Smooth muscle cell (in vitro differentiated cells): Measurements from ENCODE around the gene ZNF860. TPM values are rescaled to one million over a fixed set of nuclear protein-coding genes. Genes with fewer than 3 reads are reported as not detected.
"Not testable (repeated sequence)": the region's sequence is repeated elsewhere in the genome, so short reads cannot be mapped to it uniquely, and the experiment has no call there.

Source experiments
- DNase-seq: peaks from one replicate; lab custom pipeline; 2025; ENCODE audit not compliant: unreplicated experiment; lab: John Stamatoyannopoulos, UW
- H2AFZ ChIP-seq: fragments of 200-600 bp; sonication (generic); 2 replicates; pipeline ENCODE4 v1.6.0; 2016; ENCODE audit warnings: antibody characterized with exemption, low read depth, mild to moderate bottlenecking
- H3F3A ChIP-seq: fragments of 200-600 bp; sonication (generic); 2 replicates; pipeline ENCODE4 v1.6.0; 2017; ENCODE audit warnings: antibody characterized with exemption, low read depth
- H3K27ac ChIP-seq: fragments of 200-600 bp; sonication (generic); 2 replicates; pipeline ENCODE4 v1.5.1; 2016; ENCODE audit warnings: low read depth, mild to moderate bottlenecking
- H3K27me3 ChIP-seq: fragments of 200-600 bp; sonication (generic); 2 replicates; pipeline ENCODE4 v1.6.1; 2016; ENCODE audit warnings: low read depth, mild to moderate bottlenecking
- H3K36me3 ChIP-seq: fragments of 200-600 bp; sonication (generic); 2 replicates; pipeline ENCODE4 v1.5.1; 2016; ENCODE audit warnings: low read depth
- H3K4me1 ChIP-seq: fragments of 200-600 bp; sonication (generic); 2 replicates; pipeline ENCODE4 v1.5.1; 2016; ENCODE audit warnings: low read depth
- H3K4me2 ChIP-seq: fragments of 200-600 bp; sonication (generic); 2 replicates; pipeline ENCODE4 v1.6.0; 2016; ENCODE audit warnings: mild to moderate bottlenecking
- H3K4me3 ChIP-seq: fragments of 200-600 bp; sonication (generic); 2 replicates; pipeline ENCODE4 v1.5.1; 2016; ENCODE audit warnings: mild to moderate bottlenecking
- H3K79me2 ChIP-seq: fragments of 200-600 bp; sonication (generic); 2 replicates; pipeline ENCODE4 v1.6.0; 2016; ENCODE audit warnings: low read depth, mild to moderate bottlenecking
- H3K9ac ChIP-seq: fragments of 200-600 bp; sonication (generic); 2 replicates; pipeline ENCODE4 v1.6.0; 2016; ENCODE audit warnings: low read depth
- H3K9me3 ChIP-seq: fragments of 200-600 bp; sonication (generic); replicated peaks from 2 replicates; pipeline ENCODE4 v1.5.1; 2016; ENCODE audit warnings: low read depth
- H4K20me1 ChIP-seq: fragments of 200-600 bp; sonication (generic); 2 replicates; pipeline ENCODE4 v1.6.0; 2016; ENCODE audit warnings: low read depth
- CTCF ChIP-seq: fragments of 200-600 bp; sonication (generic); IDR thresholded peaks from 2 replicates; pipeline ENCODE4 v1.5.1; 2017; ENCODE audit warnings: borderline replicate concordance, mild to moderate bottlenecking, antibody characterized with exemption; ENCODE audit not compliant: insufficient read depth, poor library complexity, severe bottlenecking
- WGBS: methylation state at CpG from one replicate; pipeline ENCODE4 v1.1.7; 2016; ENCODE audit warnings: low lambda C conversion rate; 5-methylcytosine and 5-hydroxymethylcytosine counted together
- polyA plus RNA-seq: library from polyadenylated mRNA; unstranded; fragments of >200 nt; fragmentation: Nextera tagmentation; extraction: Ambion mirVana; gene quantifications from 2 replicates; pipeline ENCODE4 v1.2.1, GENCODE V29; 2016
- total RNA-seq: library from RNA; depleted of rRNA; stranded (reverse); fragments of >200 nt; gene quantifications from 2 replicates; pipeline ENCODE4 v1.2.3, GENCODE V29; 2014

Gene ZNF860
- total and polyA plus RNA-seq, 2 experiments from 2014 or later, result 0.85 to 1.2 TPM

GRCh38 chr3:32009101-32009500 is 27.6 kb downstream of the ZNF860 start:
- Histone ChIP-seq H3K27ac (no peak overlapping the region), H3K4me3 (no peak overlapping the region), H3K4me1 (no peaks in the 10 kb centered on the region), H3K9me3 (no peaks in the 10 kb centered on the region), H4K20me1 (no peaks in the 10 kb centered on the region), H2AFZ (no peak overlapping the region), H3K27me3 (no peaks in the 10 kb centered on the region), H3K79me2 (no peaks in the 10 kb centered on the region), H3K36me3 (no peaks in the 10 kb centered on the region), H3K4me2 (no peak overlapping the region), H3F3A (no peaks in the 10 kb centered on the region), H3K9ac (no peak overlapping the region)
- 93% methylated on average over 2 of the region's 2 CpGs for WGBS
- no peak for TF ChIP-seq CTCF
- no peak for DNase-seq

- 95% methylated on average over 2 of the region's 2 CpGs for WGBS
- no peaks in the 10 kb centered on the region for H3K9me3 ChIP-seq
- H3K9ac ChIP-seq, result no peak overlapping the region
- no peak overlapping the region for H3K27ac ChIP-seq
- no peaks in the 10 kb centered on the region for H4K20me1 ChIP-seq
- no peaks in the 10 kb centered on the region for H3K79me2 ChIP-seq
- H2AFZ ChIP-seq, result no peak overlapping the region
- H3K4me1 ChIP-seq, result no peaks in the 10 kb centered on the region
- no peak for DNase-seq
- H3K27me3 ChIP-seq, result no peaks in the 10 kb centered on the region
- H3K4me2 ChIP-seq, result no peak overlapping the region
- H3K36me3 ChIP-seq, result no peaks in the 10 kb centered on the region
- TF ChIP-seq CTCF, result no peak
- H3F3A ChIP-seq, result no peaks in the 10 kb centered on the region
- no peak overlapping the region for H3K4me3 ChIP-seq
These were observed 28.4 kb downstream of the ZNF860 start for GRCh38 chr3:32009957-32010356.

- WGBS, result 93% methylated on average over 7 of the region's 7 CpGs
- H3K4me2 ChIP-seq, H3K27me3 ChIP-seq, H3K36me3 ChIP-seq, H3K9me3 ChIP-seq, H3K79me2 ChIP-seq, H3K27ac ChIP-seq, H3K4me3 ChIP-seq, H3F3A ChIP-seq, H4K20me1 ChIP-seq, DNase-seq, H2AFZ ChIP-seq, H3K4me1 ChIP-seq, H3K9ac ChIP-seq: not testable (repeated sequence)
These were observed 29.1 kb downstream of the ZNF860 start for GRCh38 chr3:32010699-32011098.

GRCh38 chr3:32015638-32016037 is 34.1 kb downstream of the ZNF860 start:
- H3K4me3 ChIP-seq, H4K20me1 ChIP-seq, H3K4me2 ChIP-seq, H2AFZ ChIP-seq, H3K9ac ChIP-seq, H3K4me1 ChIP-seq, H3K27me3 ChIP-seq, H3K9me3 ChIP-seq, DNase-seq, H3K27ac ChIP-seq, H3K36me3 ChIP-seq, H3K79me2 ChIP-seq, H3F3A ChIP-seq: not testable (repeated sequence)
- 96% methylated on average over 3 of the region's 3 CpGs for WGBS

- Histone ChIP-seq H3K79me2 (no peaks in the 10 kb centered on the region), H3F3A (peaks cover 4% of the 10 kb centered on the region), H3K27me3 (no peaks in the 10 kb centered on the region), H3K27ac (peak overlapping the region; percentile 41), H3K4me1 (peaks cover 4% of the 10 kb centered on the region), H3K36me3 (no peaks in the 10 kb centered on the region), H3K9me3 (no peaks in the 10 kb centered on the region), H2AFZ (no peak overlapping the region), H3K9ac (no peak overlapping the region), H3K4me3 (no peak overlapping the region), H3K4me2 (peak overlapping the region; percentile 18), H4K20me1 (no peaks in the 10 kb centered on the region)
- DNase-seq, result no peak
- 64% methylated on average over 3 of the region's 3 CpGs for WGBS
- TF ChIP-seq CTCF, result no peak
These were observed 35.7 kb downstream of the ZNF860 start for GRCh38 chr3:32017286-32017685.
